Neuronal stem cell (in vitro differentiated cells): Measurements from ENCODE around the gene C3.

Source experiments
- DNase-seq: peaks from one replicate; pipeline ENCODE4 v3.0.0-alpha.2; 2013; ENCODE audit warnings: low spot score
- H2AFZ ChIP-seq: one replicate; pipeline ENCODE4 v1.6.1; 2013; ENCODE audit warnings: mild to moderate bottlenecking, low read length, inconsistent platforms
- H2AK5ac ChIP-seq: 2 replicates; pipeline ENCODE4 v1.6.1; 2013; ENCODE audit warnings: low read depth, mild to moderate bottlenecking, inconsistent platforms, low read length, moderate library complexity, mixed read lengths
- H2BK120ac ChIP-seq: 2 replicates; pipeline ENCODE4 v1.6.1; 2013; ENCODE audit warnings: low read depth, mild to moderate bottlenecking, inconsistent platforms, low read length, moderate library complexity, mixed read lengths
- H2BK12ac ChIP-seq: one replicate; pipeline ENCODE4 v1.6.1; 2013; ENCODE audit warnings: low read length, inconsistent platforms
- H2BK15ac ChIP-seq: 2 replicates; pipeline ENCODE4 v1.6.1; 2013; ENCODE audit warnings: mild to moderate bottlenecking, low read length, inconsistent platforms, mixed read lengths
- H2BK5ac ChIP-seq: one replicate; pipeline ENCODE4 v1.6.1; 2013; ENCODE audit warnings: inconsistent platforms, mild to moderate bottlenecking, low read length, moderate library complexity
- H3K14ac ChIP-seq: one replicate; pipeline ENCODE4 v1.6.1; 2013; ENCODE audit warnings: low read length, inconsistent platforms
- H3K18ac ChIP-seq: 2 replicates; pipeline ENCODE4 v1.6.1; 2013; ENCODE audit warnings: low read length, inconsistent platforms
- H3K23ac ChIP-seq: 2 replicates; pipeline ENCODE4 v1.6.1; 2013; ENCODE audit warnings: low read depth, mild to moderate bottlenecking, mixed read lengths, low read length, inconsistent platforms; ENCODE audit not compliant: poor library complexity
- H3K27ac ChIP-seq: replicated peaks from 3 replicates; pipeline ENCODE4 v1.5.1; 2013; ENCODE audit warnings: low read length, inconsistent platforms
- H3K27me3 ChIP-seq, 3 experiments: 2 replicates each; pipeline ENCODE4 v1.6.1; 2013; ENCODE audit warnings: low read length in 3 of 3, mild to moderate bottlenecking in 2 of 3, inconsistent platforms in 1 of 3, low read depth in 1 of 3, mixed read lengths in 1 of 3, moderate library complexity in 1 of 3; ENCODE audit not compliant: control insufficient read depth in 3 of 3, insufficient read depth in 3 of 3
- H3K36me3 ChIP-seq, 2 donors: replicated peaks in 1 of 2; 2 replicates each; pipeline ENCODE4 v1.6.1; 2013; ENCODE audit warnings: low read length in 2 of 2; ENCODE audit not compliant: control insufficient read depth in 2 of 2, insufficient read depth in 2 of 2
- H3K4ac ChIP-seq: 2 replicates; pipeline ENCODE4 v1.6.1; 2013; ENCODE audit warnings: inconsistent platforms, mild to moderate bottlenecking, low read length, moderate library complexity
- H3K4me1 ChIP-seq, 2 donors: 1 replicate in 1 of 2; 2 replicates in 1 of 2; pipeline ENCODE4 v1.6.1; 2013; ENCODE audit warnings: low read length in 2 of 2, low read depth in 1 of 2; ENCODE audit not compliant: control insufficient read depth in 2 of 2, insufficient read depth in 1 of 2
- H3K4me2 ChIP-seq: one replicate; pipeline ENCODE4 v1.6.1; 2013; ENCODE audit warnings: mild to moderate bottlenecking, low read length, inconsistent platforms; ENCODE audit not compliant: insufficient read depth, poor library complexity, severe bottlenecking
- H3K4me3 ChIP-seq, 2 donors: 2 replicates each; pipeline ENCODE4 v1.5.1; 2013; ENCODE audit warnings: low read length in 2 of 2, mild to moderate bottlenecking in 2 of 2, inconsistent platforms in 1 of 2, moderate library complexity in 1 of 2
- H3K79me1 ChIP-seq: one replicate; pipeline ENCODE4 v1.6.1; 2013; ENCODE audit warnings: low read depth, mild to moderate bottlenecking, inconsistent platforms, low read length, moderate library complexity
- H3K9ac ChIP-seq: one replicate; pipeline ENCODE4 v1.6.1; 2013; ENCODE audit warnings: mild to moderate bottlenecking, low read depth, low read length, inconsistent platforms; ENCODE audit not compliant: poor library complexity
- H3K9me3 ChIP-seq, 2 donors: replicated peaks in 1 of 2; 2 replicates each; pipeline versions ENCODE3 to v1.6.1; 2013; ENCODE audit warnings: low read length in 2 of 2, mild to moderate bottlenecking in 2 of 2, inconsistent platforms in 1 of 2, low read depth in 1 of 2, mixed read lengths in 1 of 2, moderate library complexity in 1 of 2; ENCODE audit not compliant: control insufficient read depth in 2 of 2, insufficient read depth in 1 of 2
- H4K8ac ChIP-seq: one replicate; pipeline ENCODE4 v1.6.1; 2013; ENCODE audit warnings: low read depth, mild to moderate bottlenecking, inconsistent platforms, low read length, moderate library complexity
- H4K91ac ChIP-seq: one replicate; pipeline ENCODE4 v1.6.1; 2013; ENCODE audit warnings: low read length, low read depth, mild to moderate bottlenecking, inconsistent platforms; ENCODE audit not compliant: poor library complexity
- WGBS, 2 donors: extraction: QIAGEN DNeasy Blood & Tissue Kit; methylation state at CpG; one replicate each; pipeline ENCODE4 v1.1.7; 2013; ENCODE audit warnings: missing lambda C conversion rate in 2 of 2, mixed read lengths in 1 of 2; ENCODE audit not compliant: insufficient read length in 2 of 2, insufficient replicate concordance in 1 of 2; ENCODE audit errors: extremely low coverage in 2 of 2; 5-methylcytosine and 5-hydroxymethylcytosine counted together

The C3 gene

GRCh38 chr19:6736917-6737283, 16.4 kb upstream of the C3 start:
- H2BK5ac ChIP-seq, result peak overlapping the region; percentile 85
- H3K23ac ChIP-seq, result peak overlapping the region; percentile 87
- no peak overlapping the region for H4K91ac ChIP-seq
- H2AFZ ChIP-seq, result peak overlapping the region; percentile 98
- H2BK12ac ChIP-seq, result no peak overlapping the region
- peaks cover 6% of the 10 kb centered on the region for H3K79me1 ChIP-seq
- peak overlapping the region; percentile 81 for H3K18ac ChIP-seq
- peak overlapping the region; percentile 71 for H3K4me2 ChIP-seq
- no peak overlapping the region for H2AK5ac ChIP-seq
- peak overlapping the region; percentile 69 to 84 for H3K4me3 ChIP-seq
- WGBS, 2 donors, result no CpG with 5 or more reads among the region's 16 CpGs
- H3K4me1 ChIP-seq, result peaks cover 17 to 19% of the 10 kb centered on the region in 2 donors
- peaks cover 2 to 9% of the 10 kb centered on the region in 2 donors for H3K36me3 ChIP-seq
- peak overlapping the region; percentile 0 for H3K9ac ChIP-seq
- no peaks in the 10 kb centered on the region for H3K9me3 ChIP-seq
- H3K14ac ChIP-seq, result no peak overlapping the region
- no peak overlapping the region for H2BK120ac ChIP-seq
- no peak overlapping the region for H4K8ac ChIP-seq
- no peak overlapping the region for H2BK15ac ChIP-seq
- no peak overlapping the region for H3K4ac ChIP-seq
- no peaks in the 10 kb centered on the region for H3K27me3 ChIP-seq
- DNase-seq, result no peak
- peak overlapping the region; percentile 99 for H3K27ac ChIP-seq

- peaks cover 6% of the 10 kb centered on the region for H3K79me1 ChIP-seq
- H3K4me1 ChIP-seq, result peaks cover 16 to 19% of the 10 kb centered on the region in 2 donors
- DNase-seq, result peak; percentile 63
- no CpG with 5 or more reads among the region's 25 CpGs for WGBS, 2 donors
- no peak overlapping the region for H2BK120ac ChIP-seq
- H2BK5ac ChIP-seq, result peak overlapping the region; percentile 85
- H3K9me3 ChIP-seq, result no peaks in the 10 kb centered on the region
- H2AK5ac ChIP-seq, result no peak overlapping the region
- H3K14ac ChIP-seq, result no peak overlapping the region
- H2AFZ ChIP-seq, result peak overlapping the region; percentile 98
- no peak overlapping the region for H4K8ac ChIP-seq
- H3K4me3 ChIP-seq, result peak overlapping the region; percentile 69 to 84
- H2BK12ac ChIP-seq, result no peak overlapping the region
- peak overlapping the region; percentile 56 for H3K23ac ChIP-seq
- peak overlapping the region; percentile 81 for H3K18ac ChIP-seq
- H3K36me3 ChIP-seq, result peaks cover 0 to 11% of the 10 kb centered on the region in 2 donors
- peak overlapping the region; percentile 0 for H3K9ac ChIP-seq
- no peak overlapping the region for H3K4ac ChIP-seq
- H2BK15ac ChIP-seq, result no peak overlapping the region
- peak overlapping the region; percentile 71 for H3K4me2 ChIP-seq
- H4K91ac ChIP-seq, result no peak overlapping the region
- no peaks in the 10 kb centered on the region for H3K27me3 ChIP-seq
- peak overlapping the region; percentile 99 for H3K27ac ChIP-seq
Observed at GRCh38 chr19:6736169-6736916, 15.9 kb upstream of the C3 start.

GRCh38 chr19:6735181-6735911, 14.9 kb upstream of the C3 start:
- Histone ChIP-seq H3K4ac (no peak overlapping the region), H2BK15ac (no peak overlapping the region), H2AK5ac (peak overlapping the region; percentile 46), H4K8ac (no peak overlapping the region), H3K23ac (no peak overlapping the region), H2BK120ac (no peak overlapping the region), H2BK5ac (no peak overlapping the region), H3K27ac (no peak overlapping the region), H2AFZ (no peak overlapping the region), H3K9me3 (no peaks in the 10 kb centered on the region), H3K4me1 (peaks cover 13 to 19% of the 10 kb centered on the region in 2 donors), H2BK12ac (no peak overlapping the region), H3K9ac (no peak overlapping the region), H3K36me3 (peaks cover 0 to 11% of the 10 kb centered on the region in 2 donors), H3K79me1 (peaks cover 6% of the 10 kb centered on the region), H3K27me3 (no peaks in the 10 kb centered on the region), H4K91ac (no peak overlapping the region), H3K18ac (no peak overlapping the region), H3K4me3 (no peak overlapping the region), H3K4me2 (no peak overlapping the region), H3K14ac (no peak overlapping the region)
- WGBS, 2 donors, result no CpG with 5 or more reads among the region's 15 CpGs
- DNase-seq, result no peak

- H3K27ac ChIP-seq, result no peak overlapping the region
- H3K4ac ChIP-seq, result no peak overlapping the region
- DNase-seq, result no peak
- peaks cover 13 to 18% of the 10 kb centered on the region in 2 donors for H3K4me1 ChIP-seq
- WGBS, 2 donors, result no CpG with 5 or more reads among the region's 20 CpGs
- no peak overlapping the region for H4K91ac ChIP-seq
- H3K9me3 ChIP-seq, result no peaks in the 10 kb centered on the region
- H2BK12ac ChIP-seq, result no peak overlapping the region
- no peak overlapping the region for H2AK5ac ChIP-seq
- H3K79me1 ChIP-seq, result peaks cover 6% of the 10 kb centered on the region
- H3K23ac ChIP-seq, result peak overlapping the region; percentile 39
- peaks cover 0 to 11% of the 10 kb centered on the region in 2 donors for H3K36me3 ChIP-seq
- H2BK5ac ChIP-seq, result no peak overlapping the region
- no peak overlapping the region for H2BK120ac ChIP-seq
- H3K4me2 ChIP-seq, result no peak overlapping the region
- no peaks in the 10 kb centered on the region for H3K27me3 ChIP-seq
- no peak overlapping the region for H3K18ac ChIP-seq
- H3K14ac ChIP-seq, result no peak overlapping the region
- H4K8ac ChIP-seq, result no peak overlapping the region
- H3K9ac ChIP-seq, result no peak overlapping the region
- no peak overlapping the region for H2BK15ac ChIP-seq
- no peak overlapping the region for H2AFZ ChIP-seq
- H3K4me3 ChIP-seq, result no peak overlapping the region
Observed at GRCh38 chr19:6734096-6734696, 13.7 kb upstream of the C3 start.
